Keratinocyte (primary cell): ENCODE results near the gene PRR7. TPM values are rescaled to one million over a fixed set of nuclear protein-coding genes. Genes with fewer than 3 reads are reported as not detected.
"Not testable (repeated sequence)": the region's sequence is repeated elsewhere in the genome, so short reads cannot be mapped to it uniquely, and the experiment has no call there.

Experiments
- DNase-seq: peaks from one replicate; pipeline ENCODE4 v3.0.0-alpha.2; 2011; ENCODE audit warnings: low read depth, missing footprints, low spot score
- FAIRE-seq: peaks from 2 replicates; lab custom pipeline; 2011; peaks lifted over from hg19 to GRCh38; lab: Jason Lieb, UNC
- H2AFZ ChIP-seq: 2 replicates; pipeline ENCODE4 v1.6.0; 2012; ENCODE audit warnings: low read length, control low read depth, inconsistent platforms; ENCODE audit not compliant: control insufficient read depth
- H3K27ac ChIP-seq: 2 replicates; pipeline ENCODE4 v1.5.1; 2011; ENCODE audit warnings: low read length; ENCODE audit not compliant: control insufficient read depth, insufficient read depth
- H3K27me3 ChIP-seq: 3 replicates; pipeline ENCODE4 v1.6.0; 2011; ENCODE audit warnings: low read length; ENCODE audit not compliant: control insufficient read depth, insufficient read depth; ENCODE audit errors: extremely low read depth
- H3K36me3 ChIP-seq, 2 experiments: 2 replicates in 1 of 2; 3 replicates in 1 of 2; pipeline ENCODE4 v1.5.1; 2011; ENCODE audit warnings: low read length in 2 of 2, mild to moderate bottlenecking in 1 of 2; ENCODE audit not compliant: control insufficient read depth in 2 of 2, insufficient read depth in 2 of 2; ENCODE audit errors: extremely low read depth in 1 of 2
- H3K4me1 ChIP-seq: 3 replicates; pipeline ENCODE4 v1.5.1; 2011; ENCODE audit warnings: low read length; ENCODE audit not compliant: control insufficient read depth, insufficient read depth; ENCODE audit errors: extremely low read depth
- H3K4me2 ChIP-seq: 3 replicates; pipeline ENCODE4 v1.6.0; 2011; ENCODE audit warnings: low read depth, low read length; ENCODE audit not compliant: control insufficient read depth, insufficient read depth; ENCODE audit errors: extremely low read depth
- H3K4me3 ChIP-seq, 3 experiments: fragments of 200-600 bp in 1 of 3; sonication (generic) in 1 of 3; 2 replicates in 2 of 3; 3 replicates in 1 of 3; pipeline ENCODE4 v1.5.1; 2011 to 2016; ENCODE audit warnings: low read length in 3 of 3, mild to moderate bottlenecking in 3 of 3, control low read depth in 2 of 3, inconsistent platforms in 1 of 3, low read depth in 1 of 3, mixed read lengths in 1 of 3, mixed run types in 1 of 3, moderate library complexity in 1 of 3; ENCODE audit not compliant: control insufficient read depth in 2 of 3, insufficient read depth in 2 of 3; ENCODE audit errors: extremely low read depth in 1 of 3
- H3K79me2 ChIP-seq: 2 replicates; pipeline ENCODE4 v1.6.0; 2012; ENCODE audit warnings: low read length; ENCODE audit not compliant: control insufficient read depth, insufficient read depth
- H3K9ac ChIP-seq: 3 replicates; pipeline ENCODE4 v1.6.0; 2011; ENCODE audit warnings: low read length; ENCODE audit not compliant: control insufficient read depth, insufficient read depth; ENCODE audit errors: extremely low read depth
- H3K9me1 ChIP-seq: 3 replicates; pipeline ENCODE4 v1.6.0; 2011; ENCODE audit warnings: low read length; ENCODE audit not compliant: control insufficient read depth, insufficient read depth; ENCODE audit errors: extremely low read depth
- H3K9me3 ChIP-seq: 2 replicates; pipeline ENCODE4 v1.5.1; 2012; ENCODE audit warnings: low read depth, low read length; ENCODE audit not compliant: control insufficient read depth
- H4K20me1 ChIP-seq: 3 replicates; pipeline ENCODE4 v1.6.0; 2011; ENCODE audit warnings: low read length; ENCODE audit not compliant: control insufficient read depth, insufficient read depth; ENCODE audit errors: extremely low read depth
- EZH2 ChIP-seq: IDR thresholded peaks from one replicate; pipeline ENCODE4 v1.6.1; 2012; ENCODE audit warnings: inconsistent platforms, mild to moderate bottlenecking, low read length, moderate library complexity
- dilution Hi-C: fragments of 300-500 bp; cut with MboI; formaldehyde crosslinking; loops from one replicate; pipeline ENCODE4 v1.7.0; 2020; ENCODE audit warnings: low sequenced_read_pairs; ENCODE audit not compliant: extremely low pct_ligation_motif_present
- polyA plus RNA-seq, 5 experiments: library from polyadenylated mRNA; depleted of rRNA in 3 of 5; stranded (reverse) in 3 of 5; stranded (forward) in 1 of 5; unstranded in 1 of 5; fragments of >200 nt; gene quantifications; 1 replicate in 1 of 5; 2 replicates in 3 of 5; 3 replicates in 1 of 5; pipeline versions ENCODE4 v1.2.1 to v1.2.3, GENCODE V29; 2011 to 2012; ENCODE audit warnings: missing spikeins in 2 of 5, low read depth in 1 of 5, low replicate concordance in 1 of 5
- TF ChIP-seq, protein P1 (sequence below), 3 experiments: IDR thresholded peaks in 1 of 3; conservative IDR thresholded peaks in 1 of 3; optimal IDR thresholded peaks in 1 of 3; 2 replicates in 2 of 3; 3 replicates in 1 of 3; pipeline versions ENCODE3 to v1.5.1; 2011; ENCODE audit warnings: low read length in 3 of 3, mild to moderate bottlenecking in 3 of 3, moderate library complexity in 2 of 3, control low read depth in 1 of 3, inconsistent platforms in 1 of 3; ENCODE audit not compliant: insufficient read depth in 2 of 3; ENCODE audit errors: extremely low read depth in 1 of 3

PRR7 gene
- polyA plus RNA-seq, 1 donor (not counting 4 experiments of a cell fraction or from before 2014, with no cell fraction given), result 1.1 TPM

DNA sequence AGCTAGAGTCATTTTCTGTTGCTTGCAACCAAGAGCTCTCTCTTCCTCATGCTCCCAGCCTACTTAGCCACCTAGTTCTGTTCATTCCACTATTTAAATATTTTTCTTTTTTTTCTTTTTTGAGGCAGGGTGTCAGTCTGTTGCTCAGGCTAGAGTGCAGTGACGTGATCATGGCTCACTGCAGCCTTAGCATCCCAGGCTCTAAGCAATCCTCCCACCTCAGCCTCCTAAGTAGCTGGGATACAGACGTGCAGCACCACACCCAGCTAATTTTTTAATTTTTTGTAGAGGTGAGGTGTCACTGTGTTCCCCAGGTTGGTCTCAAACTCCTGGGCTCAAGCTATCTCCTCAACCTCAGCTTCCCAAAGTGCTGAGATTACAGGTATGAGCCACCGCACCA is 32.1 kb upstream of the PRR7 start:
- no peaks in the 10 kb centered on the region for H3K36me3 ChIP-seq
- H3K4me2 ChIP-seq, result no peak overlapping the region
- H3K4me3 ChIP-seq, result no peak overlapping the region
- H3K9me3 ChIP-seq, result no peaks in the 10 kb centered on the region
- H3K79me2 ChIP-seq, result no peaks in the 10 kb centered on the region
- H3K9ac ChIP-seq, result no peak overlapping the region
- H2AFZ ChIP-seq, result no peak overlapping the region
- no peak overlapping the region for H3K27ac ChIP-seq
- dilution Hi-C loops, result no loop called here
- DNase-seq (no peak), FAIRE-seq (no peak)
- no peaks in the 10 kb centered on the region for H3K9me1 ChIP-seq
- H3K27me3 ChIP-seq, result no peaks in the 10 kb centered on the region
- no peaks in the 10 kb centered on the region for H3K4me1 ChIP-seq
- no peak for TF ChIP-seq EZH2
- TF ChIP-seq, protein P1, sequence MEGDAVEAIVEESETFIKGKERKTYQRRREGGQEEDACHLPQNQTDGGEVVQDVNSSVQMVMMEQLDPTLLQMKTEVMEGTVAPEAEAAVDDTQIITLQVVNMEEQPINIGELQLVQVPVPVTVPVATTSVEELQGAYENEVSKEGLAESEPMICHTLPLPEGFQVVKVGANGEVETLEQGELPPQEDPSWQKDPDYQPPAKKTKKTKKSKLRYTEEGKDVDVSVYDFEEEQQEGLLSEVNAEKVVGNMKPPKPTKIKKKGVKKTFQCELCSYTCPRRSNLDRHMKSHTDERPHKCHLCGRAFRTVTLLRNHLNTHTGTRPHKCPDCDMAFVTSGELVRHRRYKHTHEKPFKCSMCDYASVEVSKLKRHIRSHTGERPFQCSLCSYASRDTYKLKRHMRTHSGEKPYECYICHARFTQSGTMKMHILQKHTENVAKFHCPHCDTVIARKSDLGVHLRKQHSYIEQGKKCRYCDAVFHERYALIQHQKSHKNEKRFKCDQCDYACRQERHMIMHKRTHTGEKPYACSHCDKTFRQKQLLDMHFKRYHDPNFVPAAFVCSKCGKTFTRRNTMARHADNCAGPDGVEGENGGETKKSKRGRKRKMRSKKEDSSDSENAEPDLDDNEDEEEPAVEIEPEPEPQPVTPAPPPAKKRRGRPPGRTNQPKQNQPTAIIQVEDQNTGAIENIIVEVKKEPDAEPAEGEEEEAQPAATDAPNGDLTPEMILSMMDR (optimal IDR thresholded peaks at IDR 0.05 in 1 of 3, IDR thresholded peaks at IDR 0.05 in 1 of 3, conservative IDR thresholded peaks at IDR 0.05 in 1 of 3; ENCODE audit: extremely low read depth in 1 of 3, insufficient read depth in 2 of 3, low read length in 3 of 3), result no peak
- H4K20me1 ChIP-seq, result no peaks in the 10 kb centered on the region

DNA sequence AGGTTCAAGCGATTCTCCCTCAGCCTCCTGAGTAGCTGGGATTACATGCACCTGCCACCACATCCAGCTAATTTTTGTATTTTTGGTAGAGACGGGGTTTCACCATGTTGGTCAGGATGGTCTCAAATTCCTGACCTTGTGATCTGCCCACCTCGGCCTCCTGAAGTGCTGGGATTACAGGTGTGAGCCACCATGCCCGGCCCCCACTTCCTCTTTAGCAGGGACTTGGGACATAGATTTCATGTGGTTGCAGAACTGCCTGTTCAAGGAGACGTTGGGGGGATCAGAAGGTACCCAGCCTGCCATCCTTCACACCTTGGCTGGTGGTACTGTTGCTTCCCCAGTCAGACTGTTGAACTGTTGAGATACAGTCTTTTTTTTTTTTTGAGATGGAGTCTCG is 29.5 kb upstream of the PRR7 start:
- H3K4me2 ChIP-seq, H4K20me1 ChIP-seq, H3K4me3 ChIP-seq, H2AFZ ChIP-seq, dilution Hi-C loops, H3K36me3 ChIP-seq, H3K79me2 ChIP-seq, H3K27me3 ChIP-seq, FAIRE-seq, H3K9ac ChIP-seq, H3K9me1 ChIP-seq, H3K27ac ChIP-seq, H3K4me1 ChIP-seq, H3K9me3 ChIP-seq, DNase-seq: not testable (repeated sequence)

DNA sequence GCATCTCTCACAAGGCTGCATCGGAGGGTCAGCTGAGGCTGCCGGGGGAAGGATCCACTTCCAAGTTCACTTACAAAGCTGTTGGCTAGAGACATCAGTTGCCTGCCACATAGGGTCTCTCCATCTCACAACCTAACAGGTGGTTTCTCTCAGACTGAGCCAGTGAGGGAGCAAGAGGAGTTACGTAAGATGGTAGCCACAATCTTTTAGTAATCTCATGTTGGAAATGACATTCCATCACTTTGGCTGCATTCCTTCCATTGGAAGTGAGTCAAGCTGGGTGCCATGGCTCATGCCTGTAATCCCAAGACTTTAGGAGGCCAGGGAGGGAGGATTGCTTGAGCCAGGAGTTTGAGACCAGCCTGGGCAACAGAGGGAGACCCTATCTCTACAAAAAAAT is 27.6 kb upstream of the PRR7 start:
- no peak for FAIRE-seq
- Histone ChIP-seq H3K27ac (no peak overlapping the region), H3K79me2 (no peaks in the 10 kb centered on the region), H3K9me1 (no peaks in the 10 kb centered on the region), H3K9me3 (no peaks in the 10 kb centered on the region), H3K9ac (no peak overlapping the region), H2AFZ (no peak overlapping the region), H3K4me2 (no peak overlapping the region), H4K20me1 (no peaks in the 10 kb centered on the region), H3K4me1 (no peaks in the 10 kb centered on the region), H3K36me3 (no peaks in the 10 kb centered on the region), H3K4me3 (no peak overlapping the region), H3K27me3 (no peaks in the 10 kb centered on the region)
- TF ChIP-seq, protein P1 (optimal IDR thresholded peaks at IDR 0.05 in 1 of 3, IDR thresholded peaks at IDR 0.05 in 1 of 3, conservative IDR thresholded peaks at IDR 0.05 in 1 of 3; ENCODE audit: extremely low read depth in 1 of 3, insufficient read depth in 2 of 3, low read length in 3 of 3), result no peak
- no peak for TF ChIP-seq EZH2
- dilution Hi-C loops, result no loop called here
- DNase-seq, result no peak

DNA sequence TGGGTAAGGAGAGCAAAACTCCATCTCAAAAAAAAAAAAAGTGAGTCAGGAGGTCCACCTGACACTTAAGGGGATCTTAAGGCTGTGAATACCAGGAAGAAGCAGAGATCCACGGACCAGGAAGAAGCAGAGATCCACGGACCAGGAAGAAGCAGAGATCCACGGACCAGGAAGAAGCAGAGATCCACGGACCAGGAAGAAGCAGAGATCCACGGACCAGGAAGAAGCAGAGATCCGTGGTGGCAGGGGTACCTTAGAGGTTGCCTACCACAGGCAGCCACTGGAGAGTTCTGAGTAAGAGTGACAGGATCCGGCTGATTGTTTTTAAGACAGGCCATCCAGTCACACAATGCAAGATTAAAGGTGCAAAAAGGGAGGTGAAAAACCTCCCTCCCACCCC is 26.1 kb upstream of the PRR7 start:
- H3K4me2 ChIP-seq, H3K27me3 ChIP-seq, H2AFZ ChIP-seq, H4K20me1 ChIP-seq, H3K36me3 ChIP-seq, dilution Hi-C loops, H3K9ac ChIP-seq, DNase-seq, H3K79me2 ChIP-seq, H3K4me1 ChIP-seq, H3K27ac ChIP-seq, FAIRE-seq, H3K9me3 ChIP-seq, H3K4me3 ChIP-seq, H3K9me1 ChIP-seq: not testable (repeated sequence)
